GM12878 (cell line): Measurements from ENCODE around the gene PPM1J. TPM values are rescaled to one million over a fixed set of nuclear protein-coding genes. Genes with fewer than 3 reads are reported as not detected.

Experiments
- ATAC-seq: fragments of 200-7000 bp; cut with Tn5 transposase; 3 replicates; pipeline ENCODE4 v1.9.1; 2020; ENCODE audit warnings: mild to moderate bottlenecking, moderate library complexity
- BruUV-seq: library from RNA; stranded (reverse); fragments of 400-500 nt; replicated peaks from 2 replicates; lab custom pipeline; 2021; lab: Mats Ljungman, UMichigan
- CTCF ChIA-PET: fragments of 300-600 bp; sonication (Branson Sonifier 250); formaldehyde crosslinking; extraction: SDS; loops from one replicate; lab custom pipeline; 2021; ENCODE audit warnings: inconsistent platforms; lab: Yijun Ruan, JAX
- POLR2A ChIA-PET: fragments of 350-600 bp; formaldehyde crosslinking; extraction: SDS; loops from one replicate; lab custom pipeline; 2021; ENCODE audit warnings: inconsistent platforms; lab: Charles Lee
- RAD21 ChIA-PET: fragments of 300-600 bp; sonication (Branson Sonifier 250); formaldehyde crosslinking; loops from one replicate; lab custom pipeline; 2023; ENCODE audit warnings: antibody characterized with exemption; ENCODE audit not compliant: unreplicated experiment; lab: Charles Lee
- SMC1A ChIA-PET: fragments of 300-600 bp; sonication (Branson Sonifier 250); formaldehyde crosslinking; loops from one replicate; lab custom pipeline; 2023; ENCODE audit not compliant: unreplicated experiment, uncharacterized antibody; lab: Charles Lee
- DNase-seq: peaks from one replicate; pipeline ENCODE4 v3.0.0-alpha.2; 2011; ENCODE audit warnings: low read depth, low spot score
- FAIRE-seq: peaks from 3 replicates; lab custom pipeline; 2011; peaks lifted over from hg19 to GRCh38; lab: Jason Lieb, UNC
- H2AFZ ChIP-seq: 2 replicates; pipeline ENCODE4 v1.6.0; 2011; ENCODE audit warnings: low read depth, low read length, control low read depth; ENCODE audit not compliant: control insufficient read depth
- H3K27ac ChIP-seq: 2 replicates; pipeline ENCODE4 v1.5.1; 2011; ENCODE audit warnings: control low read depth; ENCODE audit not compliant: control insufficient read depth, insufficient read depth
- H3K27me3 ChIP-seq, 2 experiments: replicated peaks in 1 of 2; 2 replicates each; pipeline versions ENCODE4 v1.6.0 to v1.6.1; 2011; ENCODE audit warnings: low read length in 1 of 2; ENCODE audit not compliant: control insufficient read depth in 2 of 2, insufficient read depth in 2 of 2
- H3K36me3 ChIP-seq, 2 experiments: 2 replicates each; pipeline ENCODE4 v1.5.1; 2011; ENCODE audit warnings: low read length in 1 of 2; ENCODE audit not compliant: control insufficient read depth in 2 of 2, insufficient read depth in 2 of 2
- H3K4me1 ChIP-seq: 2 replicates; pipeline ENCODE4 v1.6.1; 2011; ENCODE audit warnings: mild to moderate bottlenecking, low read length, moderate library complexity, mixed read lengths; ENCODE audit not compliant: control insufficient read depth, insufficient read depth
- H3K4me2 ChIP-seq: 2 replicates; pipeline ENCODE4 v1.6.0; 2011; ENCODE audit warnings: control low read depth; ENCODE audit not compliant: control insufficient read depth, insufficient read depth
- H3K4me3 ChIP-seq: fragments of 200-600 bp; sonication (generic); 2 replicates; pipeline ENCODE4 v1.5.1; 2016
- H3K79me2 ChIP-seq: 2 replicates; pipeline ENCODE4 v1.6.0; 2011; ENCODE audit warnings: low read length; ENCODE audit not compliant: control insufficient read depth, insufficient read depth
- H3K9ac ChIP-seq: 2 replicates; pipeline ENCODE4 v1.8.0; 2011; ENCODE audit warnings: low read length, control low read depth, mixed read lengths; ENCODE audit not compliant: control insufficient read depth, insufficient read depth
- H3K9me3 ChIP-seq: replicated peaks from 3 replicates; pipeline ENCODE4 v1.5.1; 2011; ENCODE audit warnings: mild to moderate bottlenecking, low read length; ENCODE audit not compliant: control insufficient read depth, insufficient read depth
- H4K20me1 ChIP-seq: 2 replicates; pipeline ENCODE4 v1.6.0; 2011; ENCODE audit not compliant: control insufficient read depth, insufficient read depth
- BHLHE40 ChIP-seq, 2 experiments: fragments of 450-650 bp in 1 of 2; IDR thresholded peaks; 2 replicates each; pipeline ENCODE4 v1.6.1; 2011 to 2017; ENCODE audit warnings: low read depth in 2 of 2, borderline replicate concordance in 1 of 2, improper control_type of control experiment in 1 of 2, low read length in 1 of 2, mild to moderate bottlenecking in 1 of 2
- BMI1 ChIP-seq: fragments of 450-650 bp; IDR thresholded peaks from 2 replicates; pipeline ENCODE4 v1.6.1; 2016; ENCODE audit warnings: mild to moderate bottlenecking, moderate library complexity, borderline replicate concordance
- CEBPB ChIP-seq, 2 experiments: fragments of 150-350 bp in 1 of 2; IDR thresholded peaks; 2 replicates each; pipeline ENCODE4 v1.6.1; 2012 to 2014; ENCODE audit warnings: low read depth in 2 of 2, low read length in 2 of 2, borderline replicate concordance in 1 of 2, inconsistent platforms in 1 of 2
- KAT2A ChIP-seq: conservative IDR thresholded peaks from 2 replicates; pipeline ENCODE4 v1.6.1; 2011; ENCODE audit warnings: low read depth, low read length; ENCODE audit not compliant: control insufficient read depth
- RELA ChIP-seq: fragments of 450-650 bp; IDR thresholded peaks from 2 replicates; pipeline ENCODE4 v1.8.0; 2014; ENCODE audit warnings: borderline replicate concordance; ENCODE audit not compliant: partially characterized antibody
- SREBF1 ChIP-seq: IDR thresholded peaks from 2 replicates; pipeline ENCODE4 v1.6.1; 2012; ENCODE audit warnings: mild to moderate bottlenecking, low read length
- WGBS: methylation state at CpG from one replicate; pipeline ENCODE4 v1.1.6; 2016; ENCODE audit warnings: low lambda C conversion rate; ENCODE audit not compliant: insufficient replicate concordance, insufficient coverage; ENCODE audit errors: missing lambda C conversion rate; 5-methylcytosine and 5-hydroxymethylcytosine counted together
- in situ Hi-C: fragments of 300-500 bp; cut with MboI; formaldehyde crosslinking; loops from 9 replicates; pipeline ENCODE4 v1.14.3; 2018; ENCODE audit warnings: mixed read lengths
- intact Hi-C: fragments of 100-400 bp; cut with micrococcal nuclease; formaldehyde crosslinking; loops from one replicate; pipeline ENCODE4 v1.14.2; 2022; ENCODE audit not compliant: unreplicated experiment
- polyA plus RNA-seq, 11 experiments: library from polyadenylated mRNA; depleted of rRNA in 4 of 11; unstranded in 6 of 11; stranded (reverse) in 5 of 11; fragments of >200 nt; fragmentation: Nextera tagmentation in 4 of 11; fragmentation: Illumina TruSeq in 1 of 11; extraction: Ambion mirVana in 4 of 11; extraction: Trizol in 1 of 11; gene quantifications; 1 replicate in 1 of 11; 2 replicates in 10 of 11; pipeline versions ENCODE4 v1.2.1 to v1.2.3, GENCODE V29; 2011 to 2016; ENCODE audit warnings: inconsistent platforms in 2 of 11, missing spikeins in 2 of 11, low read depth in 1 of 11
- total RNA-seq, 4 experiments: library from RNA; depleted of rRNA in 3 of 4; stranded (reverse); fragments of >200 nt in 3 of 4; fragmentation: Illumina TruSeq in 1 of 4; extraction: Trizol in 1 of 4; gene quantifications; 2 replicates each; pipeline versions ENCODE4 v1.2.1 to v1.2.3, GENCODE V29; 2013 to 2021
- TF ChIP-seq, protein P1 (sequence below): fragments of 450-650 bp; IDR thresholded peaks from 2 replicates; pipeline ENCODE4 v1.6.1; 2016; ENCODE audit warnings: mild to moderate bottlenecking
- TF ChIP-seq, protein P2 (sequence below): IDR thresholded peaks from 2 replicates; pipeline ENCODE4 v1.6.1; 2011; ENCODE audit warnings: borderline replicate concordance, low read depth, mild to moderate bottlenecking, moderate library complexity, low read length; ENCODE audit not compliant: insufficient read depth, poor library complexity, severe bottlenecking

Gene PPM1J
- total and polyA plus RNA-seq, 10 of the 15 experiments (the other 5 are each of a cell fraction or from before 2014, with no cell fraction given), result 0.07 to 1.8 (median 0.59) TPM; not detected in 1

DNA sequence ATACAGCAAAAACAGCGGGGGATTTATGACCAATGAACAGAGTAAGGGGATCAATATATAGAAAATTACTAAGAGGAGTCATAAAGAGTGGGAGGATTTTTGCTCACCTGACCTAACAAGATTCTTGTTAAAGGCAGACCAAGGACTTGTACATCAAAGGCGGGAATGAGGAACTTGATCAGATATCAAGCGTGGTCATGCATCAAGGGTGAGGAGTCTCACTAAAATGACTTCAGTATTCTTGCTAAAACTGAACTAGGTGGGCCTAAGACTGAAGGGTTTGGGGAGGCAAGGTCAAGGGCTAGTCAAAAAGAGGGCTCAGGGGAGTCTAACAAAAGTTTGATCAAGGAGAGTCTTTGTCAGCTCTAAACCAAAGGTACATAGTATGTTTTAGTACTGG lies 38.6 kb downstream of the PPM1J start:
- Histone ChIP-seq H3K27ac (no peak overlapping the region), H3K9me3 (no peaks in the 10 kb centered on the region), H4K20me1 (no peaks in the 10 kb centered on the region), H3K27me3 (no peaks in the 10 kb centered on the region), H3K4me1 (peaks cover 9% of the 10 kb centered on the region), H3K9ac (no peak overlapping the region), H2AFZ (no peak overlapping the region), H3K79me2 (peaks cover 17% of the 10 kb centered on the region), H3K36me3 (no peaks in the 10 kb centered on the region), H3K4me2 (peak overlapping the region; percentile 44), H3K4me3 (no peak overlapping the region)
- in situ Hi-C loops (no loop called here), intact Hi-C loops (no loop called here)
- ATAC-seq (no peak), FAIRE-seq (no peak), DNase-seq (no peak)
- ChIA-PET RAD21 (interaction anchor here (1.6 to 4.8 kb wide), 5 partner anchors 27 to 286 kb away, joined by 4 to 42 read pairs (median 13); partner anchors contain the start of genes CAPZA1, PPM1J and ST7L), POLR2A (interaction anchor here (0.5 to 1.0 kb wide), 5 partner anchors 20 to 52 kb away, joined by 3 to 5 read pairs (median 3); partner anchors contain the start of gene PPM1J), CTCF (interaction anchor here (0.6 to 6.2 kb wide), 3 partner anchors 28 to 54 kb away, joined by 3 to 33 read pairs (median 28); partner anchors contain the start of gene RHOC), SMC1A (interaction anchor here (1.0 to 3.9 kb wide), 3 partner anchors 10 to 54 kb away, joined by 3 to 28 read pairs (median 5); no protein-coding TSS in a partner anchor)
- 100% methylated on average over 3 of the region's 3 CpGs for WGBS
- TF ChIP-seq CEBPB (IDR thresholded peaks at IDR 0.05; ENCODE audit: borderline replicate concordance in 1 of 2, low read depth in 2 of 2, low read length in 2 of 2) (no peak), BHLHE40 (IDR thresholded peaks at IDR 0.05; ENCODE audit: borderline replicate concordance in 1 of 2, low read depth in 2 of 2, low read length in 1 of 2) (peak in 1 of 2 experiments; percentile 31; a peak in 1 of 4 replicates), SREBF1 (no peak)
- BruUV-seq, result no TSS peak

DNA sequence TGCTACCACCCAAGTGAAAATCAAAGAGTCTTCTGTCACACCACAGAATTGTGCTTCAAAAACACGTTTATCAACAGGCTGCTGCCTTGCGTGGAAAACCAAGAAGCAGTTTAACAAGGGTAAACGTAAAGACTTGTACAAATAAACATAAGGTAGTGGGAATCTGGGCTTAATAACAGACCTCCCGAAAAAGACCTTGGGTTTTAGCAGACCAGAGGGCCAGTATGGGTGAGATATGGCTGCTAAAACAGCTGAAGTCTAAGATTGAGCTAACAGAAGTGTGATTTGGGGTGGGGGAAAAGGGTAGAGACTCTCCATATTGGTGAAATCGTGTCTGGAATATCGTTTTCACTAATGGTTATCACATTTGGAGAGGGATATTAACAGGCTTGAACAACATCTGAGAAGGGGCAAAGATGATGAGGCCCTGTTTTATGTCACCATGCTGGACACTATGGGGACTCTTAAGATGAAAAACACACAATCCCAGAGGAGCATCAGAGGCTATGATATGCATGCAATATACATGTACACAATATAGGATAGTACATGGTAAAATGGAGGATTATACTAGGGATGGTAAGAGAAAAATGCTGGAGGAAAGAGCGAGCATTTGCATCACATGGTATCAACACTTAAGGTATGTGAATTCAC lies 39.3 kb downstream of the PPM1J start:
- SMC1A ChIA-PET, result interaction anchor here (0.6 to 3.9 kb wide), 8 partner anchors 11 to 282 kb away, joined by 3 to 28 read pairs (median 4); partner anchors contain the start of gene RHOC
- POLR2A ChIA-PET, result interaction anchor here (1.0 to 1.8 kb wide), 7 partner anchors 21 to 57 kb away, joined by 3 to 21 read pairs (median 5); partner anchors contain the start of genes CAPZA1 and ST7L
- Histone ChIP-seq H3K27me3 (no peaks in the 10 kb centered on the region), H3K9ac (peak overlapping the region; percentile 75), H3K36me3 (no peaks in the 10 kb centered on the region), H3K4me3 (peak overlapping the region; percentile 86), H3K79me2 (peaks cover 17% of the 10 kb centered on the region), H3K9me3 (no peaks in the 10 kb centered on the region), H3K4me1 (peaks cover 9% of the 10 kb centered on the region), H3K27ac (peak overlapping the region; percentile 81), H4K20me1 (no peaks in the 10 kb centered on the region), H3K4me2 (peak overlapping the region; percentile 93), H2AFZ (peak overlapping the region; percentile 83)
- intact Hi-C loops, result loop anchor here (2.0 kb wide), 1 partner anchor 57 kb away; the partner anchor contains the start of genes CAPZA1 and ST7L
- CTCF ChIA-PET, result interaction anchor here (0.6 to 6.2 kb wide), 14 partner anchors 15 to 284 kb away, joined by 3 to 33 read pairs (median 4); partner anchors contain the start of gene RHOC
- TSS peak; percentile 26 for BruUV-seq
- no peak for DNase-seq
- no peak for ATAC-seq
- FAIRE-seq, result no peak
- RAD21 ChIA-PET, result interaction anchor here (0.5 to 4.8 kb wide), 8 partner anchors 15 to 285 kb away, joined by 3 to 42 read pairs (median 10); partner anchors contain the start of genes CAPZA1, PPM1J and ST7L
- WGBS, result 86% methylated on average over 7 of the region's 7 CpGs
- in situ Hi-C loops, result no loop called here
- TF ChIP-seq RELA (no peak), BMI1 (no peak), CEBPB (IDR thresholded peaks at IDR 0.05; ENCODE audit: borderline replicate concordance in 1 of 2, low read depth in 2 of 2, low read length in 2 of 2) (no peak), KAT2A (no peak)
- TF ChIP-seq, protein P1, sequence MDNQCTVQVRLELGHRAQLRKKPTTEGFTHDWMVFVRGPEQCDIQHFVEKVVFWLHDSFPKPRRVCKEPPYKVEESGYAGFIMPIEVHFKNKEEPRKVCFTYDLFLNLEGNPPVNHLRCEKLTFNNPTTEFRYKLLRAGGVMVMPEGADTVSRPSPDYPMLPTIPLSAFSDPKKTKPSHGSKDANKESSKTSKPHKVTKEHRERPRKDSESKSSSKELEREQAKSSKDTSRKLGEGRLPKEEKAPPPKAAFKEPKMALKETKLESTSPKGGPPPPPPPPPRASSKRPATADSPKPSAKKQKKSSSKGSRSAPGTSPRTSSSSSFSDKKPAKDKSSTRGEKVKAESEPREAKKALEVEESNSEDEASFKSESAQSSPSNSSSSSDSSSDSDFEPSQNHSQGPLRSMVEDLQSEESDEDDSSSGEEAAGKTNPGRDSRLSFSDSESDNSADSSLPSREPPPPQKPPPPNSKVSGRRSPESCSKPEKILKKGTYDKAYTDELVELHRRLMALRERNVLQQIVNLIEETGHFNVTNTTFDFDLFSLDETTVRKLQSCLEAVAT, result no peak
- TF ChIP-seq, protein P2, sequence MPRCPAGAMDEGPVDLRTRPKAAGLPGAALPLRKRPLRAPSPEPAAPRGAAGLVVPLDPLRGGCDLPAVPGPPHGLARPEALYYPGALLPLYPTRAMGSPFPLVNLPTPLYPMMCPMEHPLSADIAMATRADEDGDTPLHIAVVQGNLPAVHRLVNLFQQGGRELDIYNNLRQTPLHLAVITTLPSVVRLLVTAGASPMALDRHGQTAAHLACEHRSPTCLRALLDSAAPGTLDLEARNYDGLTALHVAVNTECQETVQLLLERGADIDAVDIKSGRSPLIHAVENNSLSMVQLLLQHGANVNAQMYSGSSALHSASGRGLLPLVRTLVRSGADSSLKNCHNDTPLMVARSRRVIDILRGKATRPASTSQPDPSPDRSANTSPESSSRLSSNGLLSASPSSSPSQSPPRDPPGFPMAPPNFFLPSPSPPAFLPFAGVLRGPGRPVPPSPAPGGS, result no peak
